ENCODE results near the gene ADGRG3. TPM values are rescaled to one million over a fixed set of nuclear protein-coding genes. Genes with fewer than 3 reads are reported as not detected.

ADGRG3 gene
- total and polyA plus RNA-seq, 9 of the 15 experiments (the other 6 are each of a cell fraction or from before 2014, with no cell fraction given), result 0.09 to 0.52 (median 0.14) TPM; not detected in 3

- TF ChIP-seq, protein P1, sequence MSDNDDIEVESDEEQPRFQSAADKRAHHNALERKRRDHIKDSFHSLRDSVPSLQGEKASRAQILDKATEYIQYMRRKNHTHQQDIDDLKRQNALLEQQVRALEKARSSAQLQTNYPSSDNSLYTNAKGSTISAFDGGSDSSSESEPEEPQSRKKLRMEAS (CRISPR knock-in tag; IDR thresholded peaks at IDR 0.05), result peak; percentile 58
- TF ChIP-seq TEAD4 (IDR thresholded peaks at IDR 0.05; ENCODE audit: low read length) (no peak), TEAD4 (CRISPR knock-in tag; IDR thresholded peaks at IDR 0.05; ENCODE audit: borderline replicate concordance) (no peak), CEBPB (tag; IDR thresholded peaks at IDR 0.05) (no peak), CBFA2T3 (IDR thresholded peaks at IDR 0.05) (peak; percentile 40), ARID1B (IDR thresholded peaks at IDR 0.05) (peak; percentile 50), FOSL1 (tag; conservative IDR thresholded peaks at IDR 0.05) (peak; percentile 70), TSHZ1 (CRISPR knock-in tag; IDR thresholded peaks at IDR 0.05) (no peak), SRF (CRISPR knock-in tag; IDR thresholded peaks at IDR 0.05) (0 out of 4 replicates have a peak, but pooled peaks of 1 of the 2 experiments have one; percentile 17), SPI1 (IDR thresholded peaks at IDR 0.05; ENCODE audit: borderline replicate concordance, low read depth, low read length) (0 out of 2 replicates have a peak, but pooled peaks have one; percentile 27), FOXO4 (CRISPR knock-in tag; IDR thresholded peaks at IDR 0.05) (0 out of 2 replicates have a peak, but pooled peaks have one; percentile 27), DPF2 (IDR thresholded peaks at IDR 0.05) (peak; percentile 66), NR2C1 (IDR thresholded peaks at IDR 0.05) (no peak), NR2C1 (tag; IDR thresholded peaks at IDR 0.05) (peak; percentile 41; the same call in 1 of the 2 replicates), SMARCE1 (IDR thresholded peaks at IDR 0.05) (0 out of 2 replicates have a peak, but pooled peaks have one; percentile 16), ZNF316 (IDR thresholded peaks at IDR 0.05) (peak; percentile 43; the same call in 1 of the 2 replicates), TEAD1 (CRISPR knock-in tag; IDR thresholded peaks at IDR 0.05) (0 out of 4 replicates have a peak, but pooled peaks of 1 of the 2 experiments have one; percentile 35), JUND (IDR thresholded peaks at IDR 0.05; ENCODE audit: borderline replicate concordance, low read depth, low read length) (peak; percentile 65), JUND (tag; IDR thresholded peaks at IDR 0.05; ENCODE audit: borderline replicate concordance, low read depth, low read length) (no peak), KDM1A (IDR thresholded peaks at IDR 0.05) (peak in 1 of 2 experiments; percentile 43; a peak in 1 of 4 replicates), EHMT2 (IDR thresholded peaks at IDR 0.05) (no peak), MAZ (CRISPR knock-in tag; conservative IDR thresholded peaks at IDR 0.05 in 1 of 2, IDR thresholded peaks at IDR 0.05 in 1 of 2) (peak in 1 of 2 experiments; percentile 4; a peak in 1 of 4 replicates), ADNP (tag; IDR thresholded peaks at IDR 0.05) (peak; percentile 89), RCOR1 (IDR thresholded peaks at IDR 0.05; ENCODE audit: borderline replicate concordance in 1 of 2, low read depth in 2 of 2, low read length in 2 of 2) (peak in 1 of 2 experiments; percentile 42; a peak in 1 of 4 replicates), CHD1 (IDR thresholded peaks at IDR 0.05; ENCODE audit: low read length) (peak; percentile 83)
These were observed 66.3 kb downstream of the ADGRG3 start (continued) for GRCh38 chr16:57734308-57734924.
